ENCODE results near the gene MBNL2. TPM values are rescaled to one million over a fixed set of nuclear protein-coding genes. Genes with fewer than 3 reads are reported as not detected.

The MBNL2 gene
- total and polyA plus RNA-seq, 11 donors, result 18.5 to 100 (median 81.4) TPM

GRCh38 chr13:97387485-97387839, 165.3 kb downstream of the MBNL2 start:
- H3K4me1 ChIP-seq, result peaks cover 0 to 56% (median 15%) of the 10 kb centered on the region in 12 donors
- TF ChIP-seq POLR2A (IDR thresholded peaks at IDR 0.05) (no peak), CTCF (IDR thresholded peaks at IDR 0.05) (no peak)
- intact Hi-C loops (cut with DNase I), result loop anchor here in 1 of 10 donors (10.0 kb wide), 1 partner anchor 187 kb away; no protein-coding TSS in a partner anchor
- H3K9me3 ChIP-seq, result no peaks in the 10 kb centered on the region
- no peaks in the 10 kb centered on the region for H3K27me3 ChIP-seq
- no peak for DNase-seq
- 90 to 92% (median 91%) methylated on average over 5 of the region's 5 CpGs for WGBS, 4 donors
- ATAC-seq, result peak in 3 of 4 donors; percentile 14 to 53 (median 47)
- H3K4me3 ChIP-seq, result no peak overlapping the region
- peak overlapping the region in 2 of 12 donors; percentile 31 to 82 for H3K27ac ChIP-seq
- peaks cover 0 to 50% (median 17%) of the 10 kb centered on the region in 9 donors for H3K36me3 ChIP-seq

- peak in 2 of 4 donors; percentile 29 to 37 for ATAC-seq
- peak overlapping the region in 3 of 12 donors; percentile 12 to 82 (median 31) for H3K27ac ChIP-seq
- H3K4me3 ChIP-seq, result no peak overlapping the region
- TF ChIP-seq POLR2A (IDR thresholded peaks at IDR 0.05), result no peak
- TF ChIP-seq CTCF (IDR thresholded peaks at IDR 0.05), result no peak
- DNase-seq, result no peak
- peaks cover 0 to 50% (median 13%) of the 10 kb centered on the region in 9 donors for H3K36me3 ChIP-seq
- peaks cover 0 to 53% (median 15%) of the 10 kb centered on the region in 12 donors for H3K4me1 ChIP-seq
- no peaks in the 10 kb centered on the region for H3K27me3 ChIP-seq
- WGBS, 4 donors, result 82 to 100% (median 94%) methylated on average over 1 of the region's 1 CpG
- intact Hi-C loops (cut with DNase I), result loop anchor here in 1 of 10 donors (10.0 kb wide), 1 partner anchor 187 kb away; no protein-coding TSS in a partner anchor
- no peaks in the 10 kb centered on the region for H3K9me3 ChIP-seq
Observed at GRCh38 chr13:97387890-97388289, 165.8 kb downstream of the MBNL2 start.

GRCh38 chr13:97388373-97388772, 166.2 kb downstream of the MBNL2 start:
- Histone ChIP-seq H3K4me1 (peaks cover 0 to 53% (median 15%) of the 10 kb centered on the region in 12 donors), H3K27ac (peak overlapping the region in 2 of 12 donors; percentile 12 to 82), H3K36me3 (peaks cover 0 to 50% (median 13%) of the 10 kb centered on the region in 9 donors), H3K27me3 (no peaks in the 10 kb centered on the region), H3K9me3 (no peaks in the 10 kb centered on the region), H3K4me3 (no peak overlapping the region)
- ATAC-seq (no peak), DNase-seq (no peak)
- no peak for TF ChIP-seq POLR2A (IDR thresholded peaks at IDR 0.05)
- TF ChIP-seq CTCF (IDR thresholded peaks at IDR 0.05), result no peak
- WGBS, 4 donors, result 66 to 80% (median 71%) methylated on average over 3 of the region's 3 CpGs
- intact Hi-C loops (cut with DNase I), result loop anchor here in 1 of 10 donors (10.0 kb wide), 1 partner anchor 186 kb away; no protein-coding TSS in a partner anchor

- ATAC-seq, result no peak
- intact Hi-C loops (cut with DNase I), result no loop called here
- WGBS, 4 donors, result 73 to 74% (median 73%) methylated on average over 3 of the region's 3 CpGs
Observed at GRCh38 chr13:97390941-97391600, 168.9 kb downstream of the MBNL2 start.

More at GRCh38 chr13:97390941-97391600, 168.9 kb downstream of the MBNL2 start:
- Histone ChIP-seq H3K36me3 (peaks cover 0 to 48% (median 20%) of the 10 kb centered on the region in 9 donors), H3K4me1 (peaks cover 0 to 28% (median 4%) of the 10 kb centered on the region in 12 donors), H3K9me3 (no peaks in the 10 kb centered on the region), H3K27me3 (no peaks in the 10 kb centered on the region), H3K27ac (no peak overlapping the region), H3K4me3 (no peak overlapping the region)
- no peak for TF ChIP-seq POLR2A (IDR thresholded peaks at IDR 0.05)
- no peak for TF ChIP-seq CTCF (IDR thresholded peaks at IDR 0.05)
- DNase-seq, result no peak
